Prostate gland (tissue), 2 donors: ENCODE results near the gene WFIKKN1. TPM values are rescaled to one million over a fixed set of nuclear protein-coding genes. Genes with fewer than 3 reads are reported as not detected.
A peak's percentile ranks its signal among the peaks of the same experiment; 100 is the strongest.

ENCODE experiments used
- DNase-seq: peaks from one replicate; pipeline ENCODE4 v3.0.0-alpha.2; 2019; ENCODE audit warnings: low spot score
- H3K27ac ChIP-seq, 2 donors: fragments of 200-600 bp; sonication (generic); 2 replicates each; pipeline ENCODE4 v1.5.1; 2017 to 2019
- H3K27me3 ChIP-seq: fragments of 200-600 bp; sonication (generic); replicated peaks from 2 replicates; pipeline ENCODE4 v1.5.1; 2019; ENCODE audit not compliant: insufficient read depth
- H3K36me3 ChIP-seq, 2 donors: fragments of 200-600 bp; sonication (generic); 1 replicate in 1 of 2; 2 replicates in 1 of 2; pipeline versions ENCODE4 v1.5.1 to v1.8.1; 2017 to 2019
- H3K4me1 ChIP-seq: fragments of 200-600 bp; sonication (generic); replicated peaks from 2 replicates; pipeline ENCODE4 v1.5.1; 2019
- H3K4me3 ChIP-seq, 2 donors: fragments of 200-600 bp; sonication (generic); 2 replicates each; pipeline ENCODE4 v1.5.1; 2017 to 2019
- H3K9me3 ChIP-seq: fragments of 200-600 bp; sonication (generic); 2 replicates; pipeline ENCODE4 v1.5.1; 2017
- CTCF ChIP-seq, 4 experiments: fragments of 200-600 bp in 2 of 4; fragments of 450-650 bp in 2 of 4; sonication (generic) in 2 of 4; IDR thresholded peaks; 1 replicate in 3 of 4; 2 replicates in 1 of 4; pipeline ENCODE4 v1.5.1; 2016 to 2019; ENCODE audit warnings: antibody characterized with exemption in 4 of 4, mild to moderate bottlenecking in 2 of 4, moderate library complexity in 2 of 4
- POLR2A ChIP-seq: fragments of 450-650 bp; IDR thresholded peaks from one replicate; pipeline ENCODE4 v1.6.1; 2016; ENCODE audit warnings: antibody characterized with exemption, mild to moderate bottlenecking
- POLR2AphosphoS5 ChIP-seq: sonication (generic); formaldehyde crosslinking; IDR thresholded peaks from one replicate; pipeline ENCODE4 v1.6.1; 2017; ENCODE audit warnings: antibody characterized with exemption
- WGBS: methylation state at CpG from one replicate; pipeline ENCODE4 v1.1.5; 2018; 5-methylcytosine and 5-hydroxymethylcytosine counted together
- intact Hi-C: fragments of 100-400 bp; cut with DNase I; formaldehyde crosslinking; loops from one replicate; pipeline ENCODE4 v1.14.2; 2022
- total RNA-seq, 2 donors: library from RNA; depleted of rRNA; stranded (reverse); fragments of >200 nt; gene quantifications; one replicate each; pipeline ENCODE4 v1.1.0, GENCODE V29; 2016

The WFIKKN1 gene
- total RNA-seq, 2 donors from 2014 or later: 1.5 to 1.9 TPM

- H3K4me1 ChIP-seq: peaks cover 6% of the 10 kb centered on the region
- TF ChIP-seq POLR2A (no peak), CTCF (IDR thresholded peaks at IDR 0.05) (no peak), POLR2AphosphoS5 (no peak)
- intact Hi-C loops: no loop called here
- H3K9me3 ChIP-seq: no peaks in the 10 kb centered on the region
- no peak overlapping the region for H3K4me3 ChIP-seq
- H3K36me3 ChIP-seq: no peaks in the 10 kb centered on the region
- WGBS: 85% methylated on average over 3 of the region's 5 CpGs
- no peaks in the 10 kb centered on the region for H3K27me3 ChIP-seq
- no peak for DNase-seq
- no peak overlapping the region for H3K27ac ChIP-seq
Measured at GRCh38 chr16:640614-641013, 9.8 kb downstream of the WFIKKN1 start.

GRCh38 chr16:641326-642188, 10.8 kb downstream of the WFIKKN1 start, which contains the start of gene MCRIP2:
Gene MCRIP2 (plus strand): TSS chr16:641828. CDS start chr16:641992, 164 bp downstream.
- Histone ChIP-seq H3K27ac (peak within 1 kb of the TSS; percentile 78 to 80), H3K9me3 (no peaks in the 10 kb centered on the region), H3K36me3 (no peaks in the 10 kb centered on the region), H3K4me1 (peaks cover 6% of the 10 kb centered on the region), H3K27me3 (no peaks in the 10 kb centered on the region), H3K4me3 (peak within 1 kb of the TSS; percentile 78 to 83)
- DNase-seq: peak; percentile 73
- intact Hi-C loops: no loop called here
- peak; percentile 43 for TF ChIP-seq POLR2A
- TF ChIP-seq POLR2AphosphoS5: peak; percentile 38
- TF ChIP-seq CTCF (IDR thresholded peaks at IDR 0.05): no peak
- WGBS: 1% methylated on average over 30 of the region's 81 CpGs

GRCh38 chr16:642189-643049, 11.6 kb downstream of the WFIKKN1 start:
- Histone ChIP-seq H3K36me3 (no peaks in the 10 kb centered on the region), H3K27me3 (no peaks in the 10 kb centered on the region), H3K27ac (peak overlapping the region; percentile 78 to 80), H3K4me1 (peaks cover 7% of the 10 kb centered on the region), H3K4me3 (peak overlapping the region; percentile 78 to 83), H3K9me3 (no peaks in the 10 kb centered on the region)
- TF ChIP-seq POLR2AphosphoS5: no peak
- TF ChIP-seq CTCF (IDR thresholded peaks at IDR 0.05): no peak
- TF ChIP-seq POLR2A: no peak
- intact Hi-C loops: no loop called here
- 8% methylated on average over 63 of the region's 72 CpGs for WGBS
- peak; percentile 44 for DNase-seq

- WGBS: 88% methylated on average over 13 of the region's 13 CpGs
- Histone ChIP-seq H3K36me3 (no peaks in the 10 kb centered on the region), H3K4me1 (peaks cover 12% of the 10 kb centered on the region), H3K27ac (peak overlapping the region; percentile 78 to 80), H3K9me3 (no peaks in the 10 kb centered on the region), H3K27me3 (no peaks in the 10 kb centered on the region), H3K4me3 (peak overlapping the region; percentile 78 to 83)
- no peak for TF ChIP-seq CTCF (IDR thresholded peaks at IDR 0.05)
- TF ChIP-seq POLR2A: no peak
- no peak for TF ChIP-seq POLR2AphosphoS5
- DNase-seq: no peak
- intact Hi-C loops: no loop called here
Measured at GRCh38 chr16:643050-643368, 12.2 kb downstream of the WFIKKN1 start.
